ENCODE results near the gene DBX1.

Gene DBX1

GRCh38 chr11:20155683-20156279 lies 4.5 kb downstream of the DBX1 start:
- H3K4me3 ChIP-seq (replicated peaks; ENCODE audit: low read depth, low read length): no peak overlapping the region
- DNase-seq (ENCODE audit: low read depth): no peak
- TF ChIP-seq, protein P1, sequence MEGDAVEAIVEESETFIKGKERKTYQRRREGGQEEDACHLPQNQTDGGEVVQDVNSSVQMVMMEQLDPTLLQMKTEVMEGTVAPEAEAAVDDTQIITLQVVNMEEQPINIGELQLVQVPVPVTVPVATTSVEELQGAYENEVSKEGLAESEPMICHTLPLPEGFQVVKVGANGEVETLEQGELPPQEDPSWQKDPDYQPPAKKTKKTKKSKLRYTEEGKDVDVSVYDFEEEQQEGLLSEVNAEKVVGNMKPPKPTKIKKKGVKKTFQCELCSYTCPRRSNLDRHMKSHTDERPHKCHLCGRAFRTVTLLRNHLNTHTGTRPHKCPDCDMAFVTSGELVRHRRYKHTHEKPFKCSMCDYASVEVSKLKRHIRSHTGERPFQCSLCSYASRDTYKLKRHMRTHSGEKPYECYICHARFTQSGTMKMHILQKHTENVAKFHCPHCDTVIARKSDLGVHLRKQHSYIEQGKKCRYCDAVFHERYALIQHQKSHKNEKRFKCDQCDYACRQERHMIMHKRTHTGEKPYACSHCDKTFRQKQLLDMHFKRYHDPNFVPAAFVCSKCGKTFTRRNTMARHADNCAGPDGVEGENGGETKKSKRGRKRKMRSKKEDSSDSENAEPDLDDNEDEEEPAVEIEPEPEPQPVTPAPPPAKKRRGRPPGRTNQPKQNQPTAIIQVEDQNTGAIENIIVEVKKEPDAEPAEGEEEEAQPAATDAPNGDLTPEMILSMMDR (IDR thresholded peaks at IDR 0.05; ENCODE audit: low read length, missing control alignments): no peak

DNA sequence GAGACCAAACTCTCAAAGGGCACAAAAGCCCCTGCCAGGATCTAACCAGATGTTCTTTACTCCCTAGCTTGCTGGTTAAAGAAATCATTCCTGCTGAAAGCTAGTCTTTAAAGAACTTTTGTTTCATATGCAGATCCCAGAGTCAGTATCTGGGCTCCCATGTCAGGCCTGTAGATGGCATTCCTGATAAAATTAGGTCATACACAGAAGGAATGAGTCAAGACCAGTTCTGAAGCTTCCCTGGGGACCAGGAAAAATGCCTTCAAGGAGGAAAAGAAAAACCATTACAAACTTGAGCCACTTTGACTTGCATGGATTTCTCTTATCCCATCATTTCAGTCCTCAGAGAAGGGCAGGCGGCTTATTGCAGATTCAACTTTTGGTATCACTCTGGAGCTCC lies 5.9 kb downstream of the DBX1 start:
- no peak overlapping the region for H3K4me3 ChIP-seq (replicated peaks; ENCODE audit: low read depth, low read length)
- DNase-seq (ENCODE audit: low read depth): no peak
- TF ChIP-seq, protein P1 (IDR thresholded peaks at IDR 0.05; ENCODE audit: low read length, missing control alignments): no peak

DNA sequence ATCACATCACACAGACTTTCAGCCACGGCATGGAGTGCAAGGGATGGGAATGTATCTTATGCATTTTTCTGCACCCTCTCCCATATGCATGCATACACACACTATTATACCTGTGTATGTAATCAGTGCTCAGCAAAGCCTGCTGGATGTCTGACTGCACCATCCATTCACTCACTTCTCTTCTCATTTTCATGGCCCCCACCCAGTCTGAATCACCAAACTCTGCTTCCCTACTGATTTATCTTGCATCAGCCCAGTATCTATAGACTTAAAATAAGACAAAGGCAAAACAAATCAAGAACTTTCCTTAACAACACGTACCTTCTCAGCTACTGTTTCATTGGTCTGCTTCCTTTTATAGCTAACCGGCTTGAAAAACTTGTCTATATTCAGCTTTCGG lies 21.6 kb downstream of the DBX1 start:
- no peak for DNase-seq (ENCODE audit: low read depth)
- H3K4me3 ChIP-seq (replicated peaks; ENCODE audit: low read depth, low read length): no peak overlapping the region
- TF ChIP-seq, protein P1 (IDR thresholded peaks at IDR 0.05; ENCODE audit: low read length, missing control alignments): no peak

DNA sequence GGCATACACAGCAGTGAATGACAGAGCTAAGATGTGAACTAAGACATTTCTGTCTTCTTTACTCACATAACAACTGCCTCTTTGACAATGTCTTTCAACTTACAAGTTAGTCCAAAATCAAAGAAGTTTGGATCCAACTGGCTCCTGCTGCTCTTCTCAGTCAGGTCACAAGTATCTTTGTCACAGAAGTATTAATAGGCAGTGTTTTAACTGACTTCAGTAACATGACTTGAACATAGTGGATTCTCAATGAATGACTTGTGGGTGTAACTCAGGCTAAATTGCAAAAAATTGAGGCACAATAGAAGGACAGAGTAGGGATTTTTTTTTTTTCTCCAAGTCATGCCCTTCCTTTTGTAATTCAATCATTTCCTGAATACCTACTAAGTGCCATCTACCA lies 22.6 kb downstream of the DBX1 start:
- no peak for DNase-seq (ENCODE audit: low read depth)
- TF ChIP-seq, protein P1 (IDR thresholded peaks at IDR 0.05; ENCODE audit: low read length, missing control alignments): no peak
- H3K4me3 ChIP-seq (replicated peaks; ENCODE audit: low read depth, low read length): no peak overlapping the region

DNA sequence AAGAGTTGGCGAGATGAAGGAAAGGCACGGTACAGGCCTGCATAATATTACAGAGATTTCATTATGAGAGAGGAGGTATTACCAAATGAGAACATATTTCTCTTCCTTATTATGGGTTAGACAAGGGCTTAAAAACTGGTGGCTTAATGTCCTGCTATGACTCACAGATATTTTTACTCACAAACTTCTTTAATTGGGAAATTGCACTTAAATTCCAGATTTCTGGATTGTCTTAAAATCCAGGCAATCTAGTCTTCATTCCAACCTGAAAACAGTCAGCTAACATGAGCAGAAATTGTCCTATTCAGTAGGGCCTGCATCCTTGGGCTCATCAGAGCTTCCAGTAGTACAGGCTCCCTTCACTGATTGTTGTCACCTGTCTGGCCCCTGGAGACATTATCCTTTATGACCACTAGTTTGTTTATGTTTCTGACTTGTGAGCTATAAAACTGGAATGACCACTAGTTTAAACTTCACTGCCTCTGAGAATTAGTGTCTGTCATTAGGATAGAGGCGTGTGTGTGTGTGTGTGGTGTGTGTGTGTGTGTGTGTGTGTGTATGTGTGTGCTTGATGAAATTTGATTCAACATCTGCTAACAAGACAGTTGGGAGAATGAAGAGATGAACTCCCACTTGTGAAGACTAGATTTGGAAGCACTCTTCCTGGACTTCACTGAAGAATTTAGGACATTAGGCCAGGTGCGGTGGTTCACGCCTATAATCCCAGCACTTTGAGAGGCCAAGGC lies 25.1 kb downstream of the DBX1 start:
- no peak for DNase-seq (ENCODE audit: low read depth)
- no peak overlapping the region for H3K4me3 ChIP-seq (replicated peaks; ENCODE audit: low read depth, low read length)
- TF ChIP-seq, protein P1 (IDR thresholded peaks at IDR 0.05; ENCODE audit: low read length, missing control alignments): no peak

GRCh38 chr11:20132667-20133039 lies 27.6 kb downstream of the DBX1 start:
- no peak for DNase-seq (ENCODE audit: low read depth)
- TF ChIP-seq, protein P1 (IDR thresholded peaks at IDR 0.05; ENCODE audit: low read length, missing control alignments): no peak
- no peak overlapping the region for H3K4me3 ChIP-seq (replicated peaks; ENCODE audit: low read depth, low read length)

Measured in fibroblast of pulmonary artery (primary cell).